ENCODE data around the gene KLHL10.

Gene KLHL10

DNA sequence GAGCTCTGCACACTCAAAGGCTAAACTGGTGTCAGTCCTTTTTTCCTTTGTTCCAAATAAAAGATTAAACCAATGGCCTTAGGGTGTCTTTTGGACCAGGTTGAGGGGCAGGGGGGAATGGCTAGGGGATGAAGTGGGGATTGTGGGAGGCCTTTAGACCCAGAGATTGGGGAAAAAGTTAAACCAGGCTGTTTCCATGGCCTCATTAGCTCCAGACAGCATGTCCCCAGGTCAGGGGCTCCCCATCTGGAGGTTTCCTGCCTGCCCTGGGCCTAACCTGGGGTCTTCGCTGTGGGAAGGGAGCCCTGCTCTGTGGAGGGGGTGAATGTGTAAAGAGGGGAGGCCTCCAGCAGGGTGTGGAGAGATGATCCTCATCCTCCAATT, 14.5 kb upstream of the KLHL10 start:
- Histone ChIP-seq H3K79me2 (ENCODE audit: control insufficient read depth, insufficient read depth, low read length, poor library complexity) (no peaks in the 10 kb centered on the region), H3K27ac (ENCODE audit: low read depth, low read length) (no peak overlapping the region), H3K36me3 (ENCODE audit: control insufficient read depth in 1 of 2, insufficient read depth in 2 of 2, low read length in 2 of 2) (peaks cover 51 to 56% of the 10 kb centered on the region in 2 experiments), H3K4me2 (ENCODE audit: low read length) (no peak overlapping the region), H2AK5ac (ENCODE audit: low read length) (no peak overlapping the region), H3K18ac (ENCODE audit: low read length) (no peak overlapping the region), H3K9me3 (ENCODE audit: insufficient read depth, low read depth, low read length) (peaks cover 5% of the 10 kb centered on the region), H3K4ac (ENCODE audit: low read depth, low read length) (no peak overlapping the region), H4K91ac (ENCODE audit: low read depth, low read length) (no peak overlapping the region), H3K23ac (ENCODE audit: low read length) (no peak overlapping the region), H4K8ac (ENCODE audit: low read depth, low read length) (no peak overlapping the region), H3K4me3 (ENCODE audit: low read depth, low read length) (no peak overlapping the region), H3K79me1 (ENCODE audit: low read length) (no peaks in the 10 kb centered on the region), H4K12ac (ENCODE audit: low read depth, low read length) (no peak overlapping the region), H3K4me1 (ENCODE audit: control insufficient read depth in 1 of 2, insufficient read depth in 2 of 2, low read length in 2 of 2) (no peaks in the 10 kb centered on the region), H3K27me3 (ENCODE audit: insufficient read depth, low read length) (no peaks in the 10 kb centered on the region), H2BK12ac (ENCODE audit: low read length) (no peak overlapping the region), H2BK120ac (ENCODE audit: insufficient read depth, low read length, poor library complexity) (no peak overlapping the region), H3K14ac (ENCODE audit: low read length) (no peak overlapping the region), H3K9ac (ENCODE audit: low read length) (no peak overlapping the region), H2BK5ac (ENCODE audit: low read depth, low read length, poor library complexity) (no peak overlapping the region), H2AFZ (ENCODE audit: insufficient read depth, low read length, poor library complexity) (no peak overlapping the region)
- DNase-seq: no peak
- no CpG with 5 or more reads among the region's 1 CpG for WGBS (ENCODE audit: extremely low coverage, insufficient coverage, insufficient read length)

DNA sequence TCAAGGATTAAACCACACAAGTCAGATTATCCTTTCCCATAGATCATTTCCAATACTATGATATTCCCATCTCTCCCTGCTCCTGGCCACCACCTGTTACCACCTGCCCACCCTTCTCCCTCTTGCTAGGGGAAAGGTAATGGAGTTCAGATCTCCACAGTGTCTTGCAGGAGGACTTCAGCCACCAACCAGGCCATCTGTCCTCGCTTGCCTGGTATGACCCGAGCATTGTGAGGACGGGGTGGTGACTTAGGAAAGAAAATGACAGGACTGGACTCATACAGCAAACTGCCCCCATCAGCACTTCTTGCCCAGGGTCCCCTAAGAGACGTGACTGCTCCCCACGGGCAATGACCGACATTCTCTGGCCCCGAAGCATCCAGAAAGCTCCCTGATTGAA, 14.0 kb upstream of the KLHL10 start:
- Histone ChIP-seq H3K4me2 (ENCODE audit: low read length) (no peak overlapping the region), H3K27ac (ENCODE audit: low read depth, low read length) (no peak overlapping the region), H3K4me3 (ENCODE audit: low read depth, low read length) (no peak overlapping the region), H3K79me1 (ENCODE audit: low read length) (no peaks in the 10 kb centered on the region), H2BK5ac (ENCODE audit: low read depth, low read length, poor library complexity) (no peak overlapping the region), H3K27me3 (ENCODE audit: insufficient read depth, low read length) (no peaks in the 10 kb centered on the region), H3K9me3 (ENCODE audit: insufficient read depth, low read depth, low read length) (peaks cover 5% of the 10 kb centered on the region), H3K4me1 (ENCODE audit: control insufficient read depth in 1 of 2, insufficient read depth in 2 of 2, low read length in 2 of 2) (no peaks in the 10 kb centered on the region), H4K12ac (ENCODE audit: low read depth, low read length) (no peak overlapping the region), H2BK12ac (ENCODE audit: low read length) (no peak overlapping the region), H3K18ac (ENCODE audit: low read length) (no peak overlapping the region), H2BK120ac (ENCODE audit: insufficient read depth, low read length, poor library complexity) (no peak overlapping the region), H4K8ac (ENCODE audit: low read depth, low read length) (no peak overlapping the region), H3K4ac (ENCODE audit: low read depth, low read length) (no peak overlapping the region), H2AK5ac (ENCODE audit: low read length) (no peak overlapping the region), H4K91ac (ENCODE audit: low read depth, low read length) (no peak overlapping the region), H2AFZ (ENCODE audit: insufficient read depth, low read length, poor library complexity) (no peak overlapping the region), H3K9ac (ENCODE audit: low read length) (no peak overlapping the region), H3K79me2 (ENCODE audit: control insufficient read depth, insufficient read depth, low read length, poor library complexity) (no peaks in the 10 kb centered on the region), H3K14ac (ENCODE audit: low read length) (no peak overlapping the region), H3K36me3 (ENCODE audit: control insufficient read depth in 1 of 2, insufficient read depth in 2 of 2, low read length in 2 of 2) (peaks cover 47 to 55% of the 10 kb centered on the region in 2 experiments), H3K23ac (ENCODE audit: low read length) (no peak overlapping the region)
- no peak for DNase-seq
- WGBS (ENCODE audit: extremely low coverage, insufficient coverage, insufficient read length): no CpG with 5 or more reads among the region's 7 CpGs

DNA sequence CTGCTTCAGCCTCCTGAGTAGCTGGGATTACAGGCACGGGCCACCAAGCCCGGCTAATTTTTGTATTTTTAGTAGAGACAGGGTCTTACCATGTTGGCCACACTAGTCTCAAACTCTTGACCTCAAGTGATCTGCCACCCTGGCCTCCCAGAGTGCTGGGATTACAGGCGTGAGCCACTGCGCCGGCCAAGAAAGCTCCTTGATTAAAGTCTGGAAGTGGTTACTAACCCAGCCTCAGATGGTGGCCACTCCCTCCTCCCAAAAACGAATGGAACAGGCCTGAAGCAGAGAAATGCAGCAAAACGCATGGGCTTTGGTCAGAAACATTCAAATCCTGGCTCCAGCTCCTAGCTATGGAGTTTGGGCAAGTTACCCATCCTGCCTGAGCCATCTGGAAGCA, 13.5 kb upstream of the KLHL10 start:
- H3K9me3 ChIP-seq (ENCODE audit: insufficient read depth, low read depth, low read length): peaks cover 5% of the 10 kb centered on the region
- no peak overlapping the region for H2BK5ac ChIP-seq (ENCODE audit: low read depth, low read length, poor library complexity)
- no peaks in the 10 kb centered on the region for H3K4me1 ChIP-seq (ENCODE audit: control insufficient read depth in 1 of 2, insufficient read depth in 2 of 2, low read length in 2 of 2)
- H3K79me2 ChIP-seq (ENCODE audit: control insufficient read depth, insufficient read depth, low read length, poor library complexity): no peaks in the 10 kb centered on the region
- H2BK120ac ChIP-seq (ENCODE audit: insufficient read depth, low read length, poor library complexity): no peak overlapping the region
- H3K14ac ChIP-seq (ENCODE audit: low read length): no peak overlapping the region
- H4K12ac ChIP-seq (ENCODE audit: low read depth, low read length): no peak overlapping the region
- peaks cover 44 to 57% of the 10 kb centered on the region in 2 experiments for H3K36me3 ChIP-seq (ENCODE audit: control insufficient read depth in 1 of 2, insufficient read depth in 2 of 2, low read length in 2 of 2)
- no peak overlapping the region for H2BK12ac ChIP-seq (ENCODE audit: low read length)
- no peak overlapping the region for H3K27ac ChIP-seq (ENCODE audit: low read depth, low read length)
- no CpG with 5 or more reads among the region's 7 CpGs for WGBS (ENCODE audit: extremely low coverage, insufficient coverage, insufficient read length)
- no peak for DNase-seq
- H3K4me2 ChIP-seq (ENCODE audit: low read length): no peak overlapping the region
- H3K4me3 ChIP-seq (ENCODE audit: low read depth, low read length): no peak overlapping the region
- no peak overlapping the region for H3K18ac ChIP-seq (ENCODE audit: low read length)
- no peaks in the 10 kb centered on the region for H3K79me1 ChIP-seq (ENCODE audit: low read length)
- H2AK5ac ChIP-seq (ENCODE audit: low read length): no peak overlapping the region
- no peak overlapping the region for H2AFZ ChIP-seq (ENCODE audit: insufficient read depth, low read length, poor library complexity)
- no peaks in the 10 kb centered on the region for H3K27me3 ChIP-seq (ENCODE audit: insufficient read depth, low read length)
- no peak overlapping the region for H3K4ac ChIP-seq (ENCODE audit: low read depth, low read length)
- H4K91ac ChIP-seq (ENCODE audit: low read depth, low read length): no peak overlapping the region
- H3K9ac ChIP-seq (ENCODE audit: low read length): no peak overlapping the region
- H4K8ac ChIP-seq (ENCODE audit: low read depth, low read length): no peak overlapping the region
- no peak overlapping the region for H3K23ac ChIP-seq (ENCODE audit: low read length)

DNA sequence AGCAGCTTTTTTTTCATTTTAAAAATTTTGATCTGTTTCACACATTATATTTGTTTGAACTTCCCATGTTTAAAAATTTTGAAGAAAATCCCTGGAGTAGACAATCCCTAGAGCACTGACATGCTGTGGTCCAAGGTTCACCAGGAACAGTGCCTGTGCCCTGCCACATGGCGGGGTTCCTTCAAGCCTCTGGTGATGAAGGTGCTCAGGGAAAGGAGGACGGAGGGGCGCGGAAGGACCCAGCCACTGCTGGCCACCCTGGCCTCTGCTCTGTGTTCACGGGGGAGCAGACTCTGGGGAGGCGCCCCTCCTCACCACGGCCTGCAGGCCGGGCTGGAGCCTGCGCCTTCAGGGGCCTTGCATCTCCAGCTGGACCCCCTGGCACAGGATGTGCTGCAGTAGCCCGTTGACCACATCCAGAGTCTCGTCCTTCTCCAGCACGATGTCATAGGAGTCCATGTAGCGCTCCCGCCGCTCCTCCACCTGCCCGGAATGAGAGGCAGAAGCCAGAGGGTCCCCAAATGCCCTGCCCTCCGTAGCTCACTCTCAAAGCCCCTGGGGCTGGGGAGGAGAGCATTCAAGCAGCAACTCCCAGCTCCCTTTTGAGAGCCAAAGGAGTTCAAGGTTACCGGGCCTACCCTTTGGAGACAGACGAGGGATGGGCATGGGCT, 12.3 kb upstream of the KLHL10 start:
- no peak overlapping the region for H2BK12ac ChIP-seq (ENCODE audit: low read length)
- no CpG with 5 or more reads among the region's 19 CpGs for WGBS (ENCODE audit: extremely low coverage, insufficient coverage, insufficient read length)
- H4K8ac ChIP-seq (ENCODE audit: low read depth, low read length): no peak overlapping the region
- no peak overlapping the region for H3K14ac ChIP-seq (ENCODE audit: low read length)
- no peak overlapping the region for H3K9ac ChIP-seq (ENCODE audit: low read length)
- no peak overlapping the region for H4K91ac ChIP-seq (ENCODE audit: low read depth, low read length)
- H3K36me3 ChIP-seq (ENCODE audit: control insufficient read depth in 1 of 2, insufficient read depth in 2 of 2, low read length in 2 of 2): peaks cover 36 to 51% of the 10 kb centered on the region in 2 experiments
- no peak overlapping the region for H3K4me2 ChIP-seq (ENCODE audit: low read length)
- H3K9me3 ChIP-seq (ENCODE audit: insufficient read depth, low read depth, low read length): peaks cover 5% of the 10 kb centered on the region
- H2AFZ ChIP-seq (ENCODE audit: insufficient read depth, low read length, poor library complexity): no peak overlapping the region
- H2BK5ac ChIP-seq (ENCODE audit: low read depth, low read length, poor library complexity): no peak overlapping the region
- H3K18ac ChIP-seq (ENCODE audit: low read length): no peak overlapping the region
- no peak overlapping the region for H4K12ac ChIP-seq (ENCODE audit: low read depth, low read length)
- no peak overlapping the region for H3K4ac ChIP-seq (ENCODE audit: low read depth, low read length)
- no peak overlapping the region for H2AK5ac ChIP-seq (ENCODE audit: low read length)
- H3K4me1 ChIP-seq (ENCODE audit: control insufficient read depth in 1 of 2, insufficient read depth in 2 of 2, low read length in 2 of 2): no peaks in the 10 kb centered on the region
- H3K79me1 ChIP-seq (ENCODE audit: low read length): no peaks in the 10 kb centered on the region
- H3K27me3 ChIP-seq (ENCODE audit: insufficient read depth, low read length): no peaks in the 10 kb centered on the region
- H3K23ac ChIP-seq (ENCODE audit: low read length): no peak overlapping the region
- no peak overlapping the region for H3K27ac ChIP-seq (ENCODE audit: low read depth, low read length)
- no peak overlapping the region for H3K4me3 ChIP-seq (ENCODE audit: low read depth, low read length)
- no peaks in the 10 kb centered on the region for H3K79me2 ChIP-seq (ENCODE audit: control insufficient read depth, insufficient read depth, low read length, poor library complexity)
- H2BK120ac ChIP-seq (ENCODE audit: insufficient read depth, low read length, poor library complexity): no peak overlapping the region
- no peak for DNase-seq
